WI38 (cell line): ENCODE results near the gene FNTB.

Experiments used
- H3K4me3 ChIP-seq: 2 replicates; pipeline ENCODE4 v1.5.1; 2011; ENCODE audit warnings: low read depth, mild to moderate bottlenecking, control low read depth, low read length
- TF ChIP-seq, protein P1 (sequence below): IDR thresholded peaks from 2 replicates; pipeline ENCODE4 v1.5.1; 2012; ENCODE audit warnings: low read depth, mild to moderate bottlenecking, control low read depth, low read length

The FNTB gene

DNA sequence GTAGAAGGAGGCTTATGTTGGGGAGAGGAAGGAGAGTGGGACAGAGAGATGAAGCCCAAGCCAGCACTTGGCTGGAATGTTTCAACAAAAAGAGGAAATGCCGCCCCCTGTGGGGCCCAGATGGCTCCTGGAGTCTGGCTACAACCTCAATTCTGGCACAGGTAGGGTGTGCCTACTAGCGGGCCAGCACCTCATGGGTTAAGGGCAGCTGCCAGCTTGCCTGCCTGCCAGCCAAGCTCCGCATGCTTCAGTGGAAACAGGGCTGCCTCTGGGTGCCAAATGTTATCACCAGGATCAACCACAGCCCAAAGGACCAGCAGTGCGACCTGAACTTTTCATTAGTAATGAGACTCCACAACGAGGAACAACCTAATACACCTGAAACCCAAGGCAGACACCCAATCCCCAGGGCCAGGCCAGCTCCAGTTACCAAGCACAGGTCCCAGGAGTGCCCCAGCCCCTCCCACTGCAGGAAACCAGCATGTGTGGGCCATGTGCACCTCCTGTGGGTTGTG is 25.9 kb upstream of the FNTB start:
- TF ChIP-seq, protein P1, sequence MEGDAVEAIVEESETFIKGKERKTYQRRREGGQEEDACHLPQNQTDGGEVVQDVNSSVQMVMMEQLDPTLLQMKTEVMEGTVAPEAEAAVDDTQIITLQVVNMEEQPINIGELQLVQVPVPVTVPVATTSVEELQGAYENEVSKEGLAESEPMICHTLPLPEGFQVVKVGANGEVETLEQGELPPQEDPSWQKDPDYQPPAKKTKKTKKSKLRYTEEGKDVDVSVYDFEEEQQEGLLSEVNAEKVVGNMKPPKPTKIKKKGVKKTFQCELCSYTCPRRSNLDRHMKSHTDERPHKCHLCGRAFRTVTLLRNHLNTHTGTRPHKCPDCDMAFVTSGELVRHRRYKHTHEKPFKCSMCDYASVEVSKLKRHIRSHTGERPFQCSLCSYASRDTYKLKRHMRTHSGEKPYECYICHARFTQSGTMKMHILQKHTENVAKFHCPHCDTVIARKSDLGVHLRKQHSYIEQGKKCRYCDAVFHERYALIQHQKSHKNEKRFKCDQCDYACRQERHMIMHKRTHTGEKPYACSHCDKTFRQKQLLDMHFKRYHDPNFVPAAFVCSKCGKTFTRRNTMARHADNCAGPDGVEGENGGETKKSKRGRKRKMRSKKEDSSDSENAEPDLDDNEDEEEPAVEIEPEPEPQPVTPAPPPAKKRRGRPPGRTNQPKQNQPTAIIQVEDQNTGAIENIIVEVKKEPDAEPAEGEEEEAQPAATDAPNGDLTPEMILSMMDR = no peak
- H3K4me3 ChIP-seq = no peak overlapping the region

DNA sequence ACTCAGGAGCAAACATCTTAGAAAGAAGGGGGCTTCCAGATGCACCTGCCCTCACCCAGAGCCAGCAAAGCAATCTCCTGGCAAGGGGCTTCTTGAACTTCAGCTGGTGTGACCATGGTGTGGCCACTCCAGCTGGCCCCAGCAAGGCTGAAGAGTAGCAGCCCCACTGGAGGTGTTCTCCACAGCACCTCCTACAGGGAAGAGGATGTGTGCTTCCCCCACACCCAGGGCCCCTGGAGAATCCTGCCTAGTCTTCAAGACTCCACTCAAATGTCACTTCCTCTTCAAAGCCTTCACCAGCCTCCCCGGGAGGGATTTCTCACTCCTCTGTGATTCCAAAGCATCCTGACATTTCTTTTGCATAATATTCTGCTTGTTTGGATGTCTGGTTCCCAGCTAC is 23.1 kb upstream of the FNTB start:
- no peak overlapping the region for H3K4me3 ChIP-seq
- TF ChIP-seq, protein P1 = no peak

DNA sequence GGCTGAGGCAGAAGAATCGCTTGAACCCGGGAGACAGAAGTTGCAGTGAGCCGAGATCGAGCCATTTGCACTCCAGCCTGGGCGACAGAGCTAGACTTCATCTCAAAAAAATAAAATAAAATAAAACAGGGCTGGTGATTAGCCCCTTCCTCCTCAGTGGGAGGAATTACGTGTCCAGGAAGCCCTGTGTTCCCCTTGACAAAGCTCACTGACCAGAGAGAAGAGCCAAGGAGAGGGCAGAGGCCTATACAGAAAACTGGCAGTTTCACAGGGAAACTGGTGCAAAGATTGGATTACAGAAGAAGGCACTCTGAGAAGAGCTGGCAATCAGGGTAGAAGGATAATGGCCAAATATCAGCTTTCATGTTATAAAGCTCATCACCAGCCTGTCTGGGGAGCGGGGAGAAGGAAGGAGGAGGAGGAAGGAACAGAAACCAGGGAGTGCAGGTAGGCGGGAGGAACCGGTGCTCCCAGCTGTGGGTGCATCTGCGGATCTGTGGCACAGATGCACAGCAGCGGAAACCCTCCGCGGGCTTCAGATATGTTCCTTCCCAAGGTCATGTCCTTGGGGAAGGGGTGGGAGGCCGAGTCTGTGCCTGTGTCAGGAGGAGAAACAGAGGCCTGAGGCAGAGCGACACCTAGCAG is 21.2 kb upstream of the FNTB start:
- H3K4me3 ChIP-seq = no peak overlapping the region
- TF ChIP-seq, protein P1 = no peak

DNA sequence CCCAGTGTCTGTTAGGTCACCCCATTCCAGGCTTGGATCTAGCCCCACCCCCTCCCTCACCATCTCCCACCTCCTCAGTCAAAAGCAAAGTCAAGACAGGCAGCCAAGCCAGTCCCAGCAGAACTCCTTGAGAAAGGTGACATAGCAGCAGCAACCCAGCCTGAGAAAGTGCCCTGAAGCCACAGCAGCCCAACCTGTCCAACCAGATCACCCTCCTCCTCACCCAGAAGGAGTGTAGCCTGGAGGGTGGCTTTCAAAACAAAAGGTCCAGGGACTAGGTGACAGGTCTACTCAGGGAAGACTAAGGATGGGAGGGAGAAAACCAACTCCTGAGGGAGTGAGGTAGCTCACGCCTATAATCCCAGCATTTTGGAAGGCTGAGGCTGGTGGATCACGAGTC is 19.7 kb upstream of the FNTB start:
- TF ChIP-seq, protein P1 = no peak

DNA sequence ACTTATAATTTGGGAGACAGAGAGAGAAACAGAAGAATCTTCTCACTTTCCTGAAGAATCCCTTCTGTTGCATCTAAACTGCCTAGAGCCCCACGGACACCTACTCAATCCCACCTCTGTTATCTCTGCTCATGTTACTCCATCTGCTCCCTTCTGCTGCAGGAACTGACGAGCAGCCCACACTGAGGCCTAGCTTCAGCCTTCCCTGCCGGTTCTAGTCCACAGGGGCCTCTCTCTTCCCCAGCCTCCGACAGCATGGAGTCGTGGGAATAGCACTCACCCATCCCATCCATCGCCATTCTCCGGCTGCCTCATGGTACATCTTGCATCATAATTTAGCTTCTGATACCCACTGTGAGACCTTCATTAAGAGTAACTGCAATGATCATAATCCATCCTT is 18.5 kb upstream of the FNTB start:
- no peak overlapping the region for H3K4me3 ChIP-seq
- TF ChIP-seq, protein P1 = no peak

More for the DNA sequence above, 19.7 kb upstream of the FNTB start:
- H3K4me3 ChIP-seq = no peak overlapping the region

DNA sequence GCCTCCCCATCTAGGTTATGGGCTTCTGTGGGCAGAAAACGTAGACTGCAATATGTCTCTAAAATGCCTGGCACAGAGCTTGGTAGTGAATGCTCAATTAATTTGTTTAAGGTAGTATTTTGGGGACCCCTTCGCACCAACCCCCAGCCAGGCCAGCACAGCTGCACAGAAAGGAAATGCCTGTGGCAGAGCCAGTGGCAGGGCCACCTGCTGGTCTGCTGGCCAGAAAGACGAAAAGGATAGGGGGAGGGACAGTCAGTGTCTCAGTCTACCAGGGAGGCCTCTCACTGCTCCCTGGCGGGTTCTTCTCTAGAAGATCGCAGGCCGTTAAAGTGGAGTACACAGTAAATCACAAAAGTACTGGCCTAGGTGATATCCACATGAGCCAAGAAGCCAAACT is 18.0 kb upstream of the FNTB start:
- TF ChIP-seq, protein P1 = no peak
- no peak overlapping the region for H3K4me3 ChIP-seq

DNA sequence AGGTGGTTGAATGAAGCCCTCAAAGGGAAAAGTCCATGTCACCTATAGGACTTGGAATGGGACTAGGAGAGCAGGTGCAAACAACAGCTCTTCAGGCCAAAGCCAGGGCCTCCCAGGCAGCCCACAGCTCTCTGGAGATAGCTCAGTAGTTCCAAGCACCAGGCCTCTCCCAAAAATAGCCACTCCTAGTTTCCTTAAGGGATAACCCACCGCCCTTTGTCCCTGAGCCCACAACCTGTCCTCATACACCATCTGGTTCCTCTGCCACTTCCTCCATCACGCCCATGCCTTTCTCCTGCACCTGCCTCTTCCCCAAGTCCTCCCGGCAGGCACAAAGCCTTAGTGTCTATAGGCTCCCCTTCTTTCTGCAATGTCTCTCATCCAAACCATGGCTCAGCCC is 16.7 kb upstream of the FNTB start:
- H3K4me3 ChIP-seq = no peak overlapping the region

More for the DNA sequence above, 16.7 kb upstream of the FNTB start:
- TF ChIP-seq, protein P1 = no peak
